RCC 7860 (cell line): ENCODE measurements around the gene ARHGEF40.
A peak's percentile ranks its signal among the peaks of the same experiment; 100 is the strongest.

Source experiments
- DNase-seq: peaks from one replicate; pipeline ENCODE4 v3.0.0-alpha.2; 2015; ENCODE audit warnings: low spot score
- FAIRE-seq: peaks from 2 replicates; lab custom pipeline; 2012; peaks lifted over from hg19 to GRCh38; lab: Jason Lieb, UNC

Gene ARHGEF40

GRCh38 chr14:21109377-21110138, 39.5 kb downstream of the ARHGEF40 start:
- FAIRE-seq (no peak), DNase-seq (no peak)

GRCh38 chr14:21112255-21112654, 42.2 kb downstream of the ARHGEF40 start:
- DNase-seq: no peak
- no peak for FAIRE-seq

- DNase-seq (no peak), FAIRE-seq (no peak)
Observed at GRCh38 chr14:21113369-21113768, 43.3 kb downstream of the ARHGEF40 start.

GRCh38 chr14:21118933-21119332, 48.8 kb downstream of the ARHGEF40 start:
- DNase-seq (no peak), FAIRE-seq (no peak)

GRCh38 chr14:21120686-21121085, 50.6 kb downstream of the ARHGEF40 start:
- FAIRE-seq: no peak

GRCh38 chr14:21121122-21121521, 51.0 kb downstream of the ARHGEF40 start:
- DNase-seq (no peak), FAIRE-seq (no peak)

More at GRCh38 chr14:21120686-21121085, 50.6 kb downstream of the ARHGEF40 start:
- no peak for DNase-seq

- DNase-seq (no peak), FAIRE-seq (no peak)
Observed at GRCh38 chr14:21123429-21123828, 53.3 kb downstream of the ARHGEF40 start.

- FAIRE-seq (no peak), DNase-seq (no peak)
Observed at GRCh38 chr14:21133901-21134300, 63.8 kb downstream of the ARHGEF40 start.

- FAIRE-seq: no peak
- DNase-seq: peak; percentile 27
Observed at GRCh38 chr14:21136024-21136423, 65.9 kb downstream of the ARHGEF40 start.
